Gastroesophageal sphincter (tissue), 3 donors: Measurements from ENCODE around the gene MTMR6.

Experiments used
- CTCF ChIP-seq, 4 experiments: fragments of 200-600 bp in 2 of 4; fragments of 450-650 bp in 2 of 4; sonication (generic) in 1 of 4; IDR thresholded peaks; one replicate each; pipeline ENCODE4 v1.5.1; 2017 to 2019; ENCODE audit warnings: antibody characterized with exemption in 4 of 4, mild to moderate bottlenecking in 2 of 4, moderate library complexity in 2 of 4
- POLR2A ChIP-seq, 2 donors: fragments of 450-650 bp; IDR thresholded peaks; one replicate each; pipeline ENCODE4 v1.6.1; 2017; ENCODE audit warnings: antibody characterized with exemption in 2 of 2, mild to moderate bottlenecking in 2 of 2, moderate library complexity in 1 of 2

DNA sequence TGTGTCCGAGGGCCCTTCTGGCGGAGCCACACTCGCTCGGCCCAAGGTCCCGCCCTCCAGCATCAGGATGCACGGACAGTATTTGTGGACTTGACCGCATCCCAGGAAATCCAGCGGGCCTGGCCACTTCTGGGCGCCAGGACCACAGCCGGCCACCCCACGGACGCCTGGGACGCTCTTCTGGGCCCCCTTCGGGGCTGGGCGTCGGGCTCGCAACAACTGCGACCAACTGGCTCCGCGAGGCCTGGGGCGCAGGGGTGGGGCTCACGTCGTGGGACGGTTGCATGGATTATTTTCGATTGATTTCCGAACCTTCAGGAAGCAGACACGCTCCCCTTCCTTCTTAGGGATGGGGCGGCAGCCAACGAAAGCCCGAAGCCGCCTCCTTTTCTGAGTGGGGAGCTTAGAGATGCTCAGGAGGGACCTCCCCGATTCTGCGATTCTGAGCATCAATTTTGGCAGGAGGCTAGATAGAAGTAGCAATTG lies 13.6 kb upstream of the MTMR6 start:
- TF ChIP-seq CTCF (IDR thresholded peaks at IDR 0.05) (no peak), POLR2A (IDR thresholded peaks at IDR 0.05) (no peak)
